Activated naive CD4-positive, alpha-beta T cell treated with anti-CD3 and anti-CD28 coated beads, Interleukin-2, amount 50 U/mL, for 72 hours (primary cell): ENCODE measurements around the gene ZMYM3. TPM values are rescaled to one million over a fixed set of nuclear protein-coding genes. Genes with fewer than 3 reads are reported as not detected.
A peak's percentile ranks its signal among the peaks of the same experiment; 100 is the strongest.
"Not testable (repeated sequence)": the region's sequence is repeated elsewhere in the genome, so short reads cannot be mapped to it uniquely, and the experiment has no call there.

ENCODE experiments used
- ATAC-seq, 2 donors: fragments of 150-1000 bp; cut with Tn5 transposase; 2 replicates each; pipeline ENCODE4 v1.10.0; 2021; ENCODE audit warnings: mild to moderate bottlenecking in 2 of 2, moderate library complexity in 2 of 2
- DNase-seq, 2 donors: peaks; one replicate each; pipeline ENCODE4 v3.0.0; 2021 to 2022; ENCODE audit warnings: low spot score in 2 of 2
- H3K27ac Mint-ChIP-seq, 2 donors: one replicate each; pipeline ENCODE4 v1.8.0; 2022; ENCODE audit warnings: mild to moderate bottlenecking in 2 of 2, mixed read lengths in 2 of 2
- H3K36me3 Mint-ChIP-seq, 2 donors: one replicate each; pipeline ENCODE4 v1.8.0; 2022; ENCODE audit warnings: mixed read lengths in 2 of 2
- H3K9me3 Mint-ChIP-seq, 2 donors: one replicate each; pipeline ENCODE4 v1.8.0; 2022; ENCODE audit warnings: mixed read lengths in 2 of 2
- total RNA-seq, 2 donors: library from RNA; stranded (reverse); gene quantifications; one replicate each; pipeline ENCODE4 v1.2.3, GENCODE V29; 2022

Gene ZMYM3
- 10 to 100 TPM in 1 of 2 donors, 1 to 10 TPM in 1; 5.1 to 32.5 TPM for total RNA-seq

DNA sequence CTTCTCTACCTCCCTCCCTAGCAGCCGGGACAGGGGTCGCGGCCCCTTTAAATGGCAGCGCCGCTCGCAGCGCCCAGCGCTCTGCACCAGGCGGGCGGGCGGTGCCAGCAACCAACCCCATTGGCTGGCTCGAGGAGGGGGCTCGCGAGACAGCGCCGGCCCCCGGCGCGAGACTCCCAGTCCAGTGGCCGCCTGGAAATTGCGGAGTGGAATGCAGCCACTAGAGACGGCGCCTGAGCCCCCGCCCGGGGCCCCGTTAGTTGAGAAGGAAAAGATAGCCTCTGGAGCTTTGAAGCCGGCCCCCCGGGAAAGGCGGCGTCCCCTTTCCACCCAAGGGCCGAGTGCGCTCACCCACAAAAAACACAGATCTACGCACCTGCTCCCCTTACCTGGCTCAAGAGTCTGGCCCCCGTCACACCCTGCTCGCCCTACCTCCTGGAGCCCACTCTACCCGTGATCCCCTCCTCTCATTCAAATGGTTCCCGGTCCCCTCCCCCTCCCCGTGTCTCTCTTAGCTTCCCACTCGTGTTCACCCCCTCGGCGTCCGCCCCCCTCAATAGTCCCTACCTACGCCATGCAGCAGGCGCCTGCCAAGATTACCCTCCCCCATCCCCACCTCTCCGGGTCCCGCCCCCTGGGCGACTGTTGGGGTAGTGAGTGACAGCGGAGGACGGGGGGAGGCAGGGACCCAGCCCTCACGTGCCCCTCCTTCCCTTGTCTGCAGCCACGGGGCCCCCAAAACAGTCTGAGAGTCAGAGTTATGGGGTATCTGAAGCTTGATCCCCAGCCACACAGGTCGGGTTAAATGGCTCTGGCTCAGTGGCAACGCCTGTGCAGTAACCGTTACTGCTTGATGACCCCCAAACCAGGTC, at the start of gene ZMYM3:
TSS of gene ZMYM3 (minus strand) at position 49 of the 872 bp plus-strand sequence. CDS start 885 bp downstream, outside the sequence.
- peak; percentile 79 to 92 for ATAC-seq

GRCh38 chrX:71302461-71303213, 48.7 kb upstream of the ZMYM3 start:
- Mint-ChIP-seq H3K9me3 (no peaks in the 10 kb centered on the region), H3K27ac (peak overlapping the region; percentile 24 to 88), H3K36me3 (peaks cover 7 to 19% of the 10 kb centered on the region in 2 donors)
- ATAC-seq, result peak; percentile 29 to 30
- DNase-seq, result no peak

More for the DNA sequence above, at the start of gene ZMYM3:
- H3K27ac Mint-ChIP-seq, result peak within 1 kb of the TSS; percentile 87 to 96
- no peaks in the 10 kb centered on the region for H3K9me3 Mint-ChIP-seq
- DNase-seq, result peak; percentile 62 to 70
- peaks cover 0 to 5% of the 10 kb centered on the region in 2 donors for H3K36me3 Mint-ChIP-seq

DNA sequence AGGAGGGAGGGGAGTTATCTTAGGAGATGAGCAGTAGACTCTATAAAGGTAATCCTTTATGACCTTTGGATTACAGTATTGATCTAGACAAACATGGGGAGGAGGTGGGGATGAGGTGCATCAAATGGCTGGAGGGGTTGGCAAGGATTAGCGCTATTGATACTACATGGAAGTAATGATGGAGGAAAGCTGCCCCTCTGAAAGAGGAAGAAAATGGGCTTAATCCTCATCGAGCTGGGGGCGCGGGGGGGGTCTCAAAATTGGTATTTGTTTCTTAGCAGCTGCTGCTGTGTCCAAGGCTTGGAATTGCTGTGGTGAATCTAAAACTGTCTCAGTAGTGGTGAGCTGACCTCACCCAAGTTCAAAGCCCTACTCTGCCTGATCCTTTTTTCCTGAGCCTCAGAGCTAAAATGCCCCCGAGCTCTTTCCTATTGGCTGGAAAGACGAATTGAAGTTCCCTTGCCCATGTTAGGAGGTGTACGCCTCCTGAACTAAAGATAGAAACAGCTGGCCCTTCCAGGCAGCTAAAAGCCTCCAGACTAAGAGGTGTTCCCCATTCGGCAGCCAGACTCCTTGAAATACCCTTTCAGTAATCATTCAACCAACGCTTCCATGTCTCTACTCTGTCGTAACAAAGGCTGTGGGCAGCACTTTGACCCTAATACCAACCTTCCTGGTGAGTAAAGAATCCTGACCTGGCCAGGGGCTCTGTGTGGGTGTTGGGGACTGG, 47.4 kb upstream of the ZMYM3 start, which contains the start of gene ITGB1BP2:
TSS of gene ITGB1BP2 (plus strand) at position 556 of the 730 bp plus-strand sequence. CDS start at position 613, 57 bp downstream.
- H3K36me3 Mint-ChIP-seq, result peaks cover 20 to 32% of the 10 kb centered on the region in 2 donors
- no peak for DNase-seq
- no peak for ATAC-seq
- H3K9me3 Mint-ChIP-seq, result no peaks in the 10 kb centered on the region
- H3K27ac Mint-ChIP-seq, result peak within 1 kb of the TSS; percentile 24 to 88

DNA sequence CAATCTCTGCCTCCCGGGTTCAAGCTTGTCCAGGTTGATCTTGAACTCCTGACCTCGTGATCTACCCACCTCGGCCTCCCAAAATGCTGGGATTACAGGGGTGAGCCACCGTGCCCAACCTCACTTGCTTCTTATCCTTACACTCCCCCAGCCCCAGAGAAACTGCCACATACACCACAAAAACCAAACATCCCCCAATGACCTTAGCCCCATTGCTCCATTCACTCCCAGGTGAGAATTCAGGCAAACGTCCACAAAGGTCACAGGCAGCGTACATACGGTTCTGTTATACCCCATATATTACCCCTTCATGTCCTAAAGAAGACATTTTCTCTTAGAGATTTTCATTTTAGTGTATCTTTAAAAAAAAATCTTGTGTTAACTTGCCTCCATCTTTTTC, 46.6 kb upstream of the ZMYM3 start:
- not testable (repeated sequence) for DNase-seq, H3K9me3 Mint-ChIP-seq, ATAC-seq
- H3K36me3 Mint-ChIP-seq, result peaks cover 20 to 33% of the 10 kb centered on the region in 2 donors
- H3K27ac Mint-ChIP-seq, result peak overlapping the region in 1 of 2 donors; percentile 13

DNA sequence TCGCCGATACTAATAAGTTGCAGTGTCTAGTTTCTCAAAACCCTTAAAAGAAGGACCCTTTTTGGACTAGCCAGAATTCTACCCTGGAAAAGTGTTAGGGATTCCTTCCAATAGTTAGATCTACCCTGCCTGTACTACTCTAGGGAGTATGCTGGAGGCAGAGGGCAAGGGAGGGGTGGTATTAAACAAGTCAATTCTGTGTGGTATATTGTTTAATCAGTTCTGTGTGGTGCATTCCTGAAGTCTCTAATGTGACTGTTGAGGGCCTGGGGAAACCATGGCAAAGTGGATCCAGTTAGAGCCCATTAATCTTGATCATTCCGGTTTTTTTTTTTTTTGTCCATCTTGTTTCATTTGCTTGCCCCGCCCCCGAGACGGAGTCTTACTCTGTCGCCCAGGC, 46.1 kb upstream of the ZMYM3 start:
- H3K9me3 Mint-ChIP-seq, ATAC-seq, DNase-seq: not testable (repeated sequence)
- Mint-ChIP-seq H3K36me3 (peaks cover 20 to 33% of the 10 kb centered on the region in 2 donors), H3K27ac (peak overlapping the region in 1 of 2 donors; percentile 13)

- H3K36me3 Mint-ChIP-seq, result peaks cover 20 to 28% of the 10 kb centered on the region in 2 donors
- DNase-seq (no peak), ATAC-seq (no peak)
- no peaks in the 10 kb centered on the region for H3K9me3 Mint-ChIP-seq
- no peak overlapping the region for H3K27ac Mint-ChIP-seq
These were observed 44.2 kb upstream of the ZMYM3 start for GRCh38 chrX:71298119-71298518.

- peaks cover 20 to 28% of the 10 kb centered on the region in 2 donors for H3K36me3 Mint-ChIP-seq
- no peak for ATAC-seq
- no peak overlapping the region for H3K27ac Mint-ChIP-seq
- no peak for DNase-seq
- no peaks in the 10 kb centered on the region for H3K9me3 Mint-ChIP-seq
These were observed 42.9 kb upstream of the ZMYM3 start for GRCh38 chrX:71296806-71297205.

GRCh38 chrX:71292669-71293365, 38.9 kb upstream of the ZMYM3 start:
- ATAC-seq (no peak), DNase-seq (no peak)
- Mint-ChIP-seq H3K36me3 (peaks cover 24 to 31% of the 10 kb centered on the region in 2 donors), H3K27ac (no peak overlapping the region), H3K9me3 (no peaks in the 10 kb centered on the region)

DNA sequence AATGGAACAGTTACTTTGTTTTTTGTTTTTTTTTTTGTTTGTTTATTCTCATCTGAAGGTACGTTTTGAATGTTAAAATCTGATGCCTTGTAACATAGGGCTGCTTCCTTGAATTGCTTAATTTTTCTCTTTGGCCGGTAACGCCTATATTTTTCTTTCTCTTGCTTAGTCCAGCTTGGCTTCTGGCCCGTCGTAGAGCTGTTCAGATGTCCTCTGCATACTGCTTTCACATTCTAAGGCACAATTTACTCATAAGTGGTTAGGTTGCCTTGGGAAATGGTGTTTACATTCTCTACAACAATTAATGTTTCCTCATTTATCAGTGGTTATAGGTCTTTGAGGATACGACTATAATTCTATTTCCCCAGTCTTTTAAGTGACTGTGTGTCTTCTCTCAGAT, 37.4 kb upstream of the ZMYM3 start:
- peaks cover 11 to 18% of the 10 kb centered on the region in 2 donors for H3K36me3 Mint-ChIP-seq
- ATAC-seq (no peak), DNase-seq (no peak)
- H3K27ac Mint-ChIP-seq, result no peak overlapping the region
- H3K9me3 Mint-ChIP-seq, result no peaks in the 10 kb centered on the region

- H3K36me3 Mint-ChIP-seq, result peaks cover 0 to 22% of the 10 kb centered on the region in 2 donors
- peak overlapping the region in 1 of 2 donors; percentile 90 for H3K27ac Mint-ChIP-seq
- H3K9me3 Mint-ChIP-seq, result no peaks in the 10 kb centered on the region
- no peak for ATAC-seq
- no peak for DNase-seq
These were observed 32.0 kb upstream of the ZMYM3 start for GRCh38 chrX:71285929-71286328.

GRCh38 chrX:71283403-71284143, 29.6 kb upstream of the ZMYM3 start, which contains the start of gene NONO:
Gene NONO, plus strand, starts transcription at chrX:71283635. Its CDS starts 7,003 bp downstream, at chrX:71290638.
- H3K36me3 Mint-ChIP-seq, result peaks cover 0 to 17% of the 10 kb centered on the region in 2 donors
- peak within 1 kb of the TSS; percentile 98 to 100 for H3K27ac Mint-ChIP-seq
- H3K9me3 Mint-ChIP-seq, result no peaks in the 10 kb centered on the region
- ATAC-seq, result peak; percentile 74
- DNase-seq, result peak; percentile 82 to 87

- Mint-ChIP-seq H3K27ac (peak overlapping the region; percentile 98 to 100), H3K9me3 (no peaks in the 10 kb centered on the region), H3K36me3 (peaks cover 0 to 16% of the 10 kb centered on the region in 2 donors)
- ATAC-seq (peak; percentile 71 to 83), DNase-seq (peak; percentile 43 to 55)
These were observed 28.8 kb upstream of the ZMYM3 start for GRCh38 chrX:71282514-71283402.

GRCh38 chrX:71281300-71281699, 27.4 kb upstream of the ZMYM3 start:
- not testable (repeated sequence) for H3K27ac Mint-ChIP-seq, DNase-seq, H3K9me3 Mint-ChIP-seq, ATAC-seq
- peaks cover 0 to 16% of the 10 kb centered on the region in 2 donors for H3K36me3 Mint-ChIP-seq

DNA sequence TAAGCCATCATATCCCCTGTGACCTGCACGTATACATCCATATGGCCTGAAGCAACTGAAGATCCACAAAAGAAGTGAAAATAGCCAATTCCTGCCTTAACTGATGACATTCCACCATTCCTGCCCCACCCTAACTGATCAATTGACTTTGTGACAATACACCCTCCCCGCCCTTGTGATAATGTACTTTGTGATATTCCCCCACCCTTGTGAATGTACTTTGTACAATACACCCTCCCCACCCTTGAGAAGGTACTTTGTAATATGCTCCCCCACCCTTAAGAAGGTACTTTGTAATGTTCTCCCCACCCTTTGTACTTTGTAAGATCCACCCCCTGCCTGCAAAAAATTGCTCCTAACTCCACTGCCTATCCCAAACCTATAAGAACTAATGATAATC, 18.4 kb upstream of the ZMYM3 start:
- H3K27ac Mint-ChIP-seq, result peak overlapping the region in 1 of 2 donors; percentile 40
- DNase-seq, H3K36me3 Mint-ChIP-seq, ATAC-seq, H3K9me3 Mint-ChIP-seq: not testable (repeated sequence)
